ENCODE results near the gene ATG4A.

Gene ATG4A

GRCh38 chrX:108123591-108124366 is 32.2 kb downstream of the ATG4A start:
- DNase-seq: no peak

- no peak for DNase-seq
These were observed 35.1 kb downstream of the ATG4A start for GRCh38 chrX:108126661-108127060.

- no peak for DNase-seq
These were observed 35.6 kb downstream of the ATG4A start for GRCh38 chrX:108127152-108127551.

GRCh38 chrX:108130889-108131288 is 39.3 kb downstream of the ATG4A start:
- no peak for DNase-seq

- DNase-seq: no peak
These were observed 39.9 kb downstream of the ATG4A start for GRCh38 chrX:108131471-108131870.

GRCh38 chrX:108132034-108132433 is 40.5 kb downstream of the ATG4A start:
- no peak for DNase-seq

- DNase-seq: no peak
These were observed 41.3 kb downstream of the ATG4A start for GRCh38 chrX:108132876-108133275.

- no peak for DNase-seq
These were observed 43.1 kb downstream of the ATG4A start for GRCh38 chrX:108134724-108135123.

- no peak for DNase-seq
These were observed 47.5 kb downstream of the ATG4A start for GRCh38 chrX:108138814-108139702.

- DNase-seq: no peak
These were observed 56.9 kb downstream of the ATG4A start for GRCh38 chrX:108148524-108148923.

- DNase-seq: no peak
These were observed 64.5 kb downstream of the ATG4A start for GRCh38 chrX:108156082-108156481.

- no peak for DNase-seq
These were observed 65.4 kb downstream of the ATG4A start for GRCh38 chrX:108156934-108157466.

GRCh38 chrX:108157628-108158027 is 66.0 kb downstream of the ATG4A start:
- no peak for DNase-seq

- DNase-seq: no peak
These were observed 67.6 kb downstream of the ATG4A start for GRCh38 chrX:108159028-108159670.

GRCh38 chrX:108160309-108160708 is 68.7 kb downstream of the ATG4A start:
- DNase-seq: no peak

- DNase-seq: no peak
These were observed 70.7 kb downstream of the ATG4A start for GRCh38 chrX:108162265-108162664.

- no peak for DNase-seq
These were observed 71.9 kb downstream of the ATG4A start for GRCh38 chrX:108163333-108164082.

GRCh38 chrX:108165383-108166111 is 74.0 kb downstream of the ATG4A start:
- no peak for DNase-seq

GRCh38 chrX:108167211-108167872 is 75.8 kb downstream of the ATG4A start:
- no peak for DNase-seq

- DNase-seq: no peak
These were observed 77.6 kb downstream of the ATG4A start for GRCh38 chrX:108168961-108169740.

All from NCI-H1048 (cell line).